Peyer's patch (tissue), 4 donors: ENCODE data around the gene EIF4EBP2.

ENCODE experiments used
- CTCF ChIP-seq, 6 experiments: fragments of 450-650 bp in 4 of 6; fragments of 200-600 bp in 2 of 6; sonication (generic) in 1 of 6; IDR thresholded peaks; one replicate each; pipeline ENCODE4 v1.5.1; 2017 to 2019; ENCODE audit warnings: antibody characterized with exemption in 6 of 6, mild to moderate bottlenecking in 3 of 6, moderate library complexity in 1 of 6
- POLR2A ChIP-seq, 2 donors: fragments of 450-650 bp; IDR thresholded peaks; one replicate each; pipeline ENCODE4 v1.5.1; 2017; ENCODE audit warnings: antibody characterized with exemption in 2 of 2, mild to moderate bottlenecking in 2 of 2, moderate library complexity in 2 of 2

GRCh38 chr10:70445718-70446657, 42.0 kb downstream of the EIF4EBP2 start:
- TF ChIP-seq CTCF (IDR thresholded peaks at IDR 0.05) (no peak), POLR2A (IDR thresholded peaks at IDR 0.05) (no peak)
